Effector CD4-positive, alpha-beta T cell (primary cell): ENCODE results near the gene RIPOR2.
A peak's percentile ranks its signal among the peaks of the same experiment; 100 is the strongest.
"Not testable (repeated sequence)": the region's sequence is repeated elsewhere in the genome, so short reads cannot be mapped to it uniquely, and the experiment has no call there.

ENCODE experiments used
- DNase-seq: peaks from one replicate; pipeline ENCODE4 v3.0.0-alpha.2; 2020

The RIPOR2 gene

GRCh38 chr6:24797596-24798216 is 138.1 kb downstream of the RIPOR2 start:
- no peak for DNase-seq

GRCh38 chr6:24796616-24797290 is 139.0 kb downstream of the RIPOR2 start:
- DNase-seq = no peak

GRCh38 chr6:24795106-24795505 is 140.7 kb downstream of the RIPOR2 start:
- DNase-seq = no peak

GRCh38 chr6:24788031-24788665 is 147.6 kb downstream of the RIPOR2 start:
- no peak for DNase-seq

- DNase-seq = no peak
Measured at GRCh38 chr6:24780206-24780605, 155.6 kb downstream of the RIPOR2 start.

GRCh38 chr6:24779416-24780016 is 156.2 kb downstream of the RIPOR2 start:
- no peak for DNase-seq

DNA sequence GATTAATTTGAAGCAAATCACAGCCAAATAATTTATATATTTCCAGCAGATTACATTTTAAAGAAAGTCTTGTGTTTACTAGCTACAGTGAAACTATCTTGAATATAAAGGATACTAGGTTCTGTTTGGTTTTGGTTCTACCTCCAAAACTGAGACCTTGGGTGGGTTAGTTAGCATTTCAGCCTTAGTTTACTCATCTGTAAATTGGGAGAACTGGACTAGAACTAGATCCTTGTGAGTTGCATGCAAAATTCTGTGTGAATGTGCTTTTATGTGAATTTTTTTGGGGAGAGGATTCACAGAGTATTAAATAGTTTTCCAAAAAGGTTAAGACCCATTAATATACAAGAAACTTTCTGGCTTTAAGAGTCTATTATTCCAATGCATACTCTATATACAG is 156.9 kb downstream of the RIPOR2 start:
- DNase-seq = no peak

DNA sequence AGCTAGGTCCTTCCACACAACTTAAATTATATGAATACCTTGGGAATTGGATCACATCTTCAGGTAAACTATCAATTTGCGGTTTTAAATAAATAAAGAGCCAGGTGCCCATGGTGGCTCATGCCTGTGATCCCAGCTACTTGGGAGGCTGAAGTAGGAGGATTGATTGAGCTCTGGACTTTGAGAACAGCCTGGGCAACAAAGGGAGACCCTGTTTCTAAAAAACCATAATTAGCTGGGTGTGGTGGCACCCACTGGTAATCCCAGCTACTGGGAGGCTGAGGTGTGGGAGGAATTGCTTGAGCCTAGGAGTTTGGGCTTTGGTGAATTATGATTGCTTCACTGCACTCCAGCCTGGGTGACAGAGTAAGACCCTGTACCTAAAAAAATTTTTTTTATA is 157.6 kb downstream of the RIPOR2 start:
- no peak for DNase-seq

- no peak for DNase-seq
Measured at GRCh38 chr6:24777227-24777626, 158.5 kb downstream of the RIPOR2 start.

GRCh38 chr6:24775520-24776058 is 160.2 kb downstream of the RIPOR2 start:
- peak; percentile 10 for DNase-seq

GRCh38 chr6:24774696-24775519 is 160.9 kb downstream of the RIPOR2 start, which contains the start of gene GMNN:
GMNN (plus strand) TSS chr6:24774937; CDS start chr6:24777247, 2,310 bp downstream.
- DNase-seq = peak; percentile 99

DNA sequence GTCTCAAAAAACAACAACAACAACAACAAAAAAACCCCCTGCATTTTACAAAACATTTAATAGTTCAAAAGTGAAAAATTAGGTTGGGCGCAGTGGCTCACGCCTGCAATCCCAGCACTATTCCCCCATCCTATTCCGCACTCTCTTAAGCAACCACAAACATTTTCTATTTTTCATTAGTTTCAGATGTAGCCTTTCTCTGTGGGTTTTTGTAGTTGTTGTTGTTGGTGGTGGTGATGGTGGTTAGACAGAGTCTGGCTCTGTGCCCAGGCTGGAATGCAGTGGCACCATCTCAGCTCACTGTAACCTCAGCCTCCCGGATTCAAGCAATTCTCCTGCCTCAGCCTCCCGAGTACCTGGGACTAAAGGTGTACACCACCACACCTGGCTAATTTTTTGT is 167.4 kb downstream of the RIPOR2 start:
- no peak for DNase-seq

DNA sequence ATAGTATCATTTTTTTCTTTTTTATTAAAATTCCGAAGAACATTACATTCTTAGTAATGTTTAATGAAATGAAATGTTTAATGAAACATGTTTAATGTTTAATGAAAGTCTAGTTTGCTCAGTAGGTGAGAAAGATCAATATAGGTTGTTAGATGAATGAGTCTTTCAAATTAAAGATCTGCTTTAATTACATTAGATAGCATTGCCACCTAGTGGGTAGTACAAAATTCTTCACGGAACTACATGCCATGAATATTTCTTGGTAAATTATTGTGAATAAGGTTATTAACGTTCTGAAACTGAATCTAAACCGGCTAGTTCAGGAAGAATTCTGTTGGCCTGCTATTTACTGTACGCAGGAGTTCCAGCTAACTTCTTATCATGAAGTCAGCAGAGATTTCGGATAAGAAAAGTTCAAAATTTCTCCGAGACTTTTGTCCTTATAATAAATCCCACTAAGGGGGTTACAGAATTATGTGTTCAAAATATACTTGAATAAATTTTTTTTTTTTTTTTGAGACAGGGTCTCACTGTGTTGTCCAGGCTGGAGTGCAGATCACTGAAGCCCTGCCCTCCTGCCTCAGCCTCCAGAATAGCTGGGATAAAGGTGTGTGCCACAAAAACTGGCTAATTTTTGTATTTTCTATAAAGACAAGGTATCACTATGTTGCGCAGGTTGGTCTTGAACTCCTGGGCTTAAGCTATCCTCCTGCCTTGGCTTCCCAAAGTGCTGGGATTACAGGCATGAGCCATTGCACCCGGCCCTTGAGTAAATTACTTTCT is 168.9 kb downstream of the RIPOR2 start:
- DNase-seq = no peak

GRCh38 chr6:24765968-24766367 is 169.8 kb downstream of the RIPOR2 start:
- DNase-seq = not testable (repeated sequence)

DNA sequence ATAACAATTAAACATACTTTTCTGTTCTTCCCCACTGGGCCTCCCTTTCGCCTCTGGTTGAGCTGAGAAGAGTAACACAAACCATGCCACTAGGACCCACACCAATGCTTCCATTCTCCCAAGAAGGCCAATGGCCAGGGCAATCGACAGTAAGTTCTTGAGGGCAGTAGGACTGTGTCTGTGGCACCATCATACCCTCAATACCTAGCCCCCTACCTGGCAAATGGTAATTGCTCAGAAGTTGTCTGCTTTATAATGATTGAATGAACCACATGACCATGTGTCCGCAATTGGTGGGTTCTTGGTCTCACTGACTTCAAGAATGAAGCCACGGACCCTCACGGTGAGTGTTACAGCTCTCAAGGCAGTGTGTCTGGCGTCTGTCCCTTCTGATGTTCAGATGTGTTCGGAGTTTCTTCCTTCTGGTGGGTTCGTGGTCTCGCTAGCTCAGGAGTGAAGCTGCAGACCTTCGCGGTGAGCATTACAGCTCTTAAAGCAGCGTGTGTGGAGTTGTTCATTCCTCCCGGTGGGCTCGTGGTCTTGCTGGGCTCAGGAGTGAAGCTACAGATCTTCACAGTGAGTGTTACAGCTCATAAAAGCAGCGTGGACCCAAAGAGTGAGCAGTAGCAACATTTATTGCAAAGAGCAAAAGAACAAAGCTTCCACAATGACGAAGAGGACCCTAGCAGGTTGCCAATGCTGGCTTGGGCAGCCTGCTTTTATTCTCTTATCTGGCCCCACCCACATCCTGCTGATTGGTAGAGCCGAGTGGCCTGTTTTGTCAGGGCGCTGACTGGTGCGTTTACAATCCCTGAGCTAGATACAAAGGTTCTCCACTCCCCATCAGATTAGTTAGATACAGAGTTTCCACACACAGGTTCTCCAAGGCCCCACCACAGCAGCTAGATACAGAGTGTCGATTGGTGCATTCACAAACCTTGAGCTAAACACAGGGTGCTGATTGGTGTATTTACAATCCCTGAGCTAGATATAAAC is 170.6 kb downstream of the RIPOR2 start:
- not testable (repeated sequence) for DNase-seq

DNA sequence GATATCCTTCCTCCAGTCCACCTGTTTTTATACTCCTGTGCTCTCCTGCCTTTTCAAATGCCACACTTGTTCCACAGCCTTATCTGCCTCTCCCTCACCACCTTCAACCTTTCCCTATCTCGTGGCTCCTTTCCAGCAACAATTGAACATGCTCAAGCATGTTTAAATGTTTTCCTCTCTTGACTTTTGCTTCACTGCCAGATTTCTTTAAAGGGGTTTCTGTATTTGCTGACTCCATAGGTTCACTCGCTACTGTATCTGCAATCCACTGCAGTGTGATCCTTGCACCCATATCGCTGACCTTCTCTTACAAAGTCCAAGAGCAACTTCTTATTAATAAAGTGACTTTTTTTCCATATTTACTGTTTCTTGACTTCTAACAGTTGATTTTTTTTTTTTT is 172.2 kb downstream of the RIPOR2 start:
- DNase-seq = no peak

GRCh38 chr6:24761851-24762250 is 173.9 kb downstream of the RIPOR2 start:
- DNase-seq = no peak

DNA sequence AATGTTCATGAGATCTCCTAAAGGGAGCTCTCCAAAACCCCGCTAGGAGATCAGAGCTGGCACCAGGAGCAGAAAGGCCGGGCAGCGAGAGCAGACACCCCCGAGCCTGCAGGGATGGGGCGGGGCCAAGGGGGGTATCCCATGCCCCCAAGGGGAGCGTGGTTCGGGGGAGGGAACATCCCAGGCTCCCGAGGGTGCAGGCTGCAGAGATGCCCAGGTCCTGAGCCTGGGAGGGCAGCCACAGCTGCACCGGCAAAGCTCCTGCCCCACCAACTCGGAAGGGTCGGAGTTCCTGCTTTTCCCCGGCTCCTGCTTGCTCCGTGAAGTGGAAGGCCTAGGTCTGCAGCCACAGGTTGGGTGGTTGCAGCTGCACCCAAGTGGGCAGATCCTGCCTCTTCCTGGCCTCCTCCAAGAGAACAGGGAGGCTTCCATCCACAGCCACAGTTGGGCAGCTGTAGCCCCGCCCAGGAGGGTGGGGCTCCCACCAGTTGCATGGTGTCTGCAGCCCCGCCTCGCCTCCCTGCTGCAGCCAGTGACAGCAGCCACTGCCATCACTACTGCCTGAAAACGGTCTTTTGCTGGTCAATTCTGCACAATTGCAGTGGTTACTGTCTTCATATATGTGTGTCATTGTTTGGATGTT is 174.4 kb downstream of the RIPOR2 start:
- DNase-seq = no peak

- no peak for DNase-seq
Measured at GRCh38 chr6:24760210-24760609, 175.6 kb downstream of the RIPOR2 start.

GRCh38 chr6:24759718-24760117 is 176.0 kb downstream of the RIPOR2 start:
- no peak for DNase-seq
